GM18508 (cell line): ENCODE results near the gene LGI1.

ENCODE experiments used
- ATAC-seq: cut with Tn5 transposase; IDR thresholded peaks from one replicate; pipeline ENCODE4 v1.9.1; 2021; ENCODE audit warnings: moderate number of reproducible peaks; ENCODE audit not compliant: insufficient read depth, unreplicated experiment

The LGI1 gene

DNA sequence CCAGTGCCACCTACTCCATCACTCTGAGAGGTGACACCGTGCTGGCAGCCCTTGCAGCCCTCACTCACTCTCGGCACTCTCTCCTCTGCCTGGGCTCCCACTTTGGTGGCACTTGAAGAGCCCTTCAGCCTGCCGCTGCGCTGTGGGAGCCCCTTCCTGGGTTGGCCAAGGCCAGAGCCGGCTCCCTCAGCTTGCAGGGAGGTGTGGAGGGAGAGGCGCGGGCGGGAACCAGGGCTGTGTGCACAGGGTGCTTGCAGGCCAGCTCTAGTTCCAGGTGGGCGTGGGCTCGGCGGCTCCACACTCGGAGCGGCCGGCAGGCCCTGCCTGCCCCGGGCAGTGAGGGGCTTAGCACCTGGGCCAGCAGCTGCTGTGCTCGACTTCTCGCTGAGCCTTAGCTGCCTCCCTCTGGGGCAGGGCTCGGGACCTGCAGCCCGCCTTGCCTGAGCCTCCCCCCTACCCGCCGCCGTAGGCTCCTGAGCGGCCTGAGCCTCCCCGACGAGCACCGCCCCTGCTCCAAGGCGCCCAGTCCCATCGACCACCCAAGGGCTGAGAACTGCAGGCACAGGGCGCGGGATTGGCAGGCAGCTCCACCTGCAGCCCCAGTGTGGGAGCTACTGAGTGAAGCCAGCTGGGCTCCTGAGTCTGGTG, 87.4 kb downstream of the LGI1 start:
- no peak for ATAC-seq
